DMS53 (cell line): Measurements from ENCODE around the gene ZNF346.

Experiments
- DNase-seq: peaks from one replicate; lab custom pipeline; 2025; lab: John Stamatoyannopoulos, UW

ZNF346 gene

GRCh38 chr5:177117441-177118045, 95.0 kb downstream of the ZNF346 start:
- no peak for DNase-seq

- no peak for DNase-seq
These were observed 100.1 kb downstream of the ZNF346 start for GRCh38 chr5:177122566-177122965.

GRCh38 chr5:177123789-177124485, 101.4 kb downstream of the ZNF346 start:
- no peak for DNase-seq

- DNase-seq: peak; percentile 57
These were observed 102.0 kb downstream of the ZNF346 start for GRCh38 chr5:177124486-177124991.

GRCh38 chr5:177126771-177127170, 104.3 kb downstream of the ZNF346 start:
- no peak for DNase-seq

GRCh38 chr5:177128551-177128981, 106.1 kb downstream of the ZNF346 start:
- no peak for DNase-seq

- peak; percentile 35 for DNase-seq
These were observed 107.9 kb downstream of the ZNF346 start for GRCh38 chr5:177130211-177131018.
